H1 (cell line): ENCODE data around the gene GNAO1. TPM values are rescaled to one million over a fixed set of nuclear protein-coding genes. Genes with fewer than 3 reads are reported as not detected.

ENCODE experiments used
- CTCF ChIA-PET: fragments of 300-600 bp; sonication (Branson Sonifier 250); formaldehyde crosslinking; loops from one replicate; lab custom pipeline; 2021; ENCODE audit not compliant: partially characterized antibody; lab: Charles Lee
- POLR2A ChIA-PET: fragments of 300-600 bp; sonication (Branson Sonifier 250); formaldehyde crosslinking; loops from one replicate; lab custom pipeline; 2021; ENCODE audit warnings: inconsistent platforms; ENCODE audit not compliant: partially characterized antibody; lab: Charles Lee
- DNase-seq, 2 experiments: peaks; one replicate each; pipeline versions ENCODE4 v3.0.0 to v3.0.0-alpha.2; 2010 to 2022; ENCODE audit warnings: low spot score in 2 of 2, low read depth in 1 of 2, mixed read lengths in 1 of 2
- FAIRE-seq: peaks from 2 replicates; lab custom pipeline; 2011; peaks lifted over from hg19 to GRCh38; lab: Jason Lieb, UNC
- H2AFZ ChIP-seq: 2 replicates; pipeline ENCODE4 v1.8.1; 2012; ENCODE audit warnings: low read length, inconsistent platforms
- H2AK5ac ChIP-seq: 2 replicates; pipeline ENCODE4 v1.6.1; 2013; ENCODE audit warnings: low read depth, low read length
- H2BK120ac ChIP-seq: replicated peaks from 2 replicates; pipeline ENCODE3; 2013; ENCODE audit warnings: low read depth, low read length, inconsistent platforms
- H2BK12ac ChIP-seq: 2 replicates; pipeline ENCODE4 v1.6.1; 2013; ENCODE audit warnings: low read depth, low read length
- H2BK15ac ChIP-seq: 2 replicates; pipeline ENCODE4 v1.6.1; 2013; ENCODE audit warnings: low read length
- H2BK20ac ChIP-seq: 2 replicates; pipeline ENCODE4 v1.6.1; 2013; ENCODE audit warnings: low read length
- H2BK5ac ChIP-seq: 2 replicates; pipeline ENCODE4 v1.6.1; 2013; ENCODE audit warnings: low read depth, low read length
- H3K14ac ChIP-seq: 2 replicates; pipeline ENCODE4 v1.6.1; 2013; ENCODE audit warnings: inconsistent platforms; ENCODE audit not compliant: insufficient read length
- H3K18ac ChIP-seq: 2 replicates; pipeline ENCODE4 v1.6.1; 2013; ENCODE audit warnings: low read length; ENCODE audit errors: extremely low read depth
- H3K23ac ChIP-seq: 2 replicates; pipeline ENCODE4 v1.6.1; 2013; ENCODE audit warnings: inconsistent platforms; ENCODE audit not compliant: insufficient read length
- H3K23me2 ChIP-seq: 2 replicates; pipeline ENCODE4 v1.6.1; 2013; ENCODE audit warnings: low read depth, low read length
- H3K27ac ChIP-seq: 2 replicates; pipeline ENCODE4 v1.6.1; 2011; ENCODE audit warnings: low read depth, low read length, inconsistent platforms
- H3K27me3 ChIP-seq, 4 experiments: replicated peaks in 1 of 4; 1 replicate in 1 of 4; 2 replicates in 3 of 4; pipeline versions ENCODE4 v1.6.1 to v1.8.1; 2011 to 2013; ENCODE audit warnings: low read length in 3 of 4, mild to moderate bottlenecking in 3 of 4, inconsistent platforms in 2 of 4, mixed read lengths in 2 of 4, moderate library complexity in 1 of 4; ENCODE audit not compliant: control insufficient read depth in 3 of 4, insufficient read depth in 3 of 4; ENCODE audit errors: extremely low read depth in 1 of 4
- H3K36me3 ChIP-seq, 4 experiments: 2 replicates each; pipeline versions ENCODE4 v1.6.1 to v1.8.1; 2011 to 2013; ENCODE audit warnings: mild to moderate bottlenecking in 4 of 4, low read length in 3 of 4, moderate library complexity in 2 of 4, control low read depth in 1 of 4, inconsistent platforms in 1 of 4; ENCODE audit not compliant: insufficient read depth in 4 of 4, control insufficient read depth in 2 of 4
- H3K4ac ChIP-seq: replicated peaks from 2 replicates; pipeline ENCODE3; 2013; ENCODE audit warnings: low read length, low read depth, mixed read lengths, inconsistent platforms; ENCODE audit not compliant: insufficient read length
- H3K4me1 ChIP-seq, 4 experiments: replicated peaks in 1 of 4; 1 replicate in 1 of 4; 2 replicates in 3 of 4; pipeline versions ENCODE4 v1.6.1 to v1.8.1; 2011 to 2013; ENCODE audit warnings: low read length in 3 of 4, inconsistent platforms in 2 of 4, mixed read lengths in 1 of 4; ENCODE audit not compliant: insufficient read depth in 4 of 4, control insufficient read depth in 3 of 4
- H3K4me2 ChIP-seq, 2 experiments: 2 replicates each; pipeline versions ENCODE4 v1.6.1 to v1.8.1; 2011 to 2013; ENCODE audit warnings: low read depth in 2 of 2, low read length in 2 of 2, control low read depth in 1 of 2, inconsistent platforms in 1 of 2, mild to moderate bottlenecking in 1 of 2; ENCODE audit not compliant: insufficient read depth in 1 of 2
- H3K4me3 ChIP-seq, 4 experiments: fragments of 200-600, 300-600 bp in 1 of 4; sonication (generic), shearing (Covaris generic), sonication (Bioruptor Twin) in 1 of 4; 2 replicates each; pipeline versions ENCODE4 v1.5.1 to v1.8.1; 2011 to 2016; ENCODE audit warnings: low read length in 4 of 4, low read depth in 3 of 4, control low read depth in 2 of 4, inconsistent platforms in 2 of 4, mild to moderate bottlenecking in 2 of 4, mixed read lengths in 1 of 4, moderate library complexity in 1 of 4; ENCODE audit not compliant: insufficient read depth in 2 of 4; ENCODE audit errors: extremely low read depth in 1 of 4
- H3K56ac ChIP-seq: replicated peaks from 2 replicates; pipeline ENCODE3; 2013; ENCODE audit warnings: low read depth, mild to moderate bottlenecking, mixed read lengths, low read length, inconsistent platforms; ENCODE audit not compliant: insufficient read length
- H3K79me1 ChIP-seq: 2 replicates; pipeline ENCODE4 v1.6.1; 2013; ENCODE audit warnings: low read depth, low read length, control low read depth
- H3K79me2 ChIP-seq, 2 experiments: 2 replicates each; pipeline versions ENCODE4 v1.6.1 to v1.8.1; 2012 to 2013; ENCODE audit warnings: low read length in 2 of 2, mild to moderate bottlenecking in 2 of 2, inconsistent platforms in 1 of 2; ENCODE audit not compliant: insufficient read depth in 2 of 2, control insufficient read depth in 1 of 2
- H3K9ac ChIP-seq, 4 experiments: replicated peaks in 1 of 4; 1 replicate in 1 of 4; 2 replicates in 3 of 4; pipeline versions ENCODE4 v1.6.1 to v1.8.1; 2011 to 2013; ENCODE audit warnings: low read depth in 3 of 4, low read length in 3 of 4, control low read depth in 2 of 4, mild to moderate bottlenecking in 2 of 4, moderate library complexity in 2 of 4, inconsistent platforms in 1 of 4; ENCODE audit errors: extremely low read depth in 1 of 4
- H3K9me3 ChIP-seq, 2 experiments: 2 replicates each; pipeline versions ENCODE4 v1.6.1 to v1.8.1; 2012 to 2013; ENCODE audit warnings: mild to moderate bottlenecking in 2 of 2, moderate library complexity in 2 of 2, control low read depth in 1 of 2, inconsistent platforms in 1 of 2, low read depth in 1 of 2, low read length in 1 of 2, mixed read lengths in 1 of 2; ENCODE audit not compliant: insufficient read depth in 2 of 2
- H4K20me1 ChIP-seq, 2 experiments: replicated peaks in 1 of 2; 2 replicates each; pipeline versions ENCODE3 to v1.8.1; 2011 to 2013; ENCODE audit warnings: inconsistent platforms in 2 of 2, low read length in 2 of 2, mild to moderate bottlenecking in 1 of 2; ENCODE audit not compliant: insufficient read depth in 2 of 2, control insufficient read depth in 1 of 2
- H4K5ac ChIP-seq: 2 replicates; pipeline ENCODE4 v1.6.1; 2013; ENCODE audit warnings: low read length, low read depth, mixed read lengths, inconsistent platforms; ENCODE audit not compliant: insufficient read length
- H4K8ac ChIP-seq: 2 replicates; pipeline ENCODE4 v1.8.0; 2013; ENCODE audit warnings: mild to moderate bottlenecking, moderate library complexity, low read length, inconsistent platforms; ENCODE audit not compliant: insufficient read depth; ENCODE audit errors: extremely low read depth
- H4K91ac ChIP-seq: replicated peaks from 2 replicates; pipeline ENCODE3; 2013; ENCODE audit warnings: low read length, mixed read lengths, inconsistent platforms; ENCODE audit not compliant: insufficient read length
- CBX5 ChIP-seq: fragments of 300-800, 300-1000 bp; sonication (generic); IDR thresholded peaks from 2 replicates; pipeline ENCODE4 v1.7.1; 2016; ENCODE audit warnings: antibody characterized with exemption, low read length, low read depth
- CREB1 ChIP-seq: IDR thresholded peaks from 2 replicates; pipeline ENCODE4 v1.6.1; 2012; ENCODE audit warnings: inconsistent platforms
- GABPA ChIP-seq: IDR thresholded peaks from 2 replicates; pipeline ENCODE4 v1.6.1; 2011; ENCODE audit warnings: mild to moderate bottlenecking, low read length, moderate library complexity, borderline replicate concordance; ENCODE audit not compliant: insufficient read depth
- JUND ChIP-seq: IDR thresholded peaks from 2 replicates; pipeline ENCODE4 v1.6.1; 2011; ENCODE audit warnings: mild to moderate bottlenecking, improper control_type of control experiment, low read length
- SAP30 ChIP-seq: fragments of 300-600 bp; sonication (generic); IDR thresholded peaks from 2 replicates; pipeline ENCODE4 v1.7.1; 2012; ENCODE audit warnings: low read length, moderate library complexity, mild to moderate bottlenecking, inconsistent platforms; ENCODE audit not compliant: insufficient read depth, insufficient replicate concordance
- SIX5 ChIP-seq: IDR thresholded peaks from 2 replicates; pipeline ENCODE4 v1.6.1; 2011; ENCODE audit warnings: mild to moderate bottlenecking, low read depth, low read length
- TBP ChIP-seq: IDR thresholded peaks from 2 replicates; pipeline ENCODE4 v1.6.1; 2011; ENCODE audit warnings: low read depth, low read length, improper control_type of control experiment
- TEAD4 ChIP-seq: IDR thresholded peaks from 2 replicates; pipeline ENCODE4 v1.6.1; 2012; ENCODE audit warnings: low read depth, low read length, inconsistent platforms, mixed read lengths
- polyA plus RNA-seq, 7 experiments: library from polyadenylated mRNA; depleted of rRNA in 3 of 7; stranded (reverse) in 5 of 7; unstranded in 2 of 7; fragments of >200 nt in 5 of 7; fragments of 200-250 nt in 2 of 7; gene quantifications; 1 replicate in 5 of 7; 2 replicates in 1 of 7; 4 replicates in 1 of 7; pipeline versions ENCODE4 v1.2.1 to v1.2.3, GENCODE V29; 2011 to 2013; ENCODE audit warnings: missing spikeins in 2 of 7, mixed read lengths in 2 of 7
- total RNA-seq: library from RNA; stranded (reverse); fragmentation: NEBNext Ultra II Directional; extraction: Animal tissue kit (Norgen Biotek cat#: 25700); gene quantifications from 2 replicates; pipeline ENCODE4 v1.2.1, GENCODE V29; 2021

Gene GNAO1
- total and polyA plus RNA-seq, 2 of the 8 experiments (the other 6 are each of a cell fraction or from before 2014, with no cell fraction given), result 6.7 to 34.4 TPM

GRCh38 chr16:56174411-56174810 lies 16.9 kb upstream of the GNAO1 start:
- no peak overlapping the region for H3K4me3 ChIP-seq
- no peaks in the 10 kb centered on the region for H3K79me2 ChIP-seq
- H3K14ac ChIP-seq, result no peak overlapping the region
- H3K27me3 ChIP-seq, result no peaks in the 10 kb centered on the region
- H3K79me1 ChIP-seq, result no peaks in the 10 kb centered on the region
- H2BK12ac ChIP-seq, result no peak overlapping the region
- no peak for DNase-seq
- no peak overlapping the region for H2BK120ac ChIP-seq
- H4K91ac ChIP-seq, result no peak overlapping the region
- no peaks in the 10 kb centered on the region for H3K36me3 ChIP-seq
- H3K4me2 ChIP-seq, result no peak overlapping the region
- no peaks in the 10 kb centered on the region for H3K23me2 ChIP-seq
- no peak overlapping the region for H2BK5ac ChIP-seq
- no peak overlapping the region for H4K8ac ChIP-seq
- H3K27ac ChIP-seq, result no peak overlapping the region
- no peaks in the 10 kb centered on the region for H3K4me1 ChIP-seq
- no peak overlapping the region for H4K5ac ChIP-seq
- no peak overlapping the region for H3K4ac ChIP-seq
- no peaks in the 10 kb centered on the region for H3K9me3 ChIP-seq
- H3K18ac ChIP-seq, result no peak overlapping the region
- ChIA-PET CTCF (no interaction called here), POLR2A (no interaction called here)
- TF ChIP-seq GABPA (no peak), TBP (no peak), SAP30 (no peak), CREB1 (no peak), TEAD4 (no peak), JUND (no peak), SIX5 (no peak), CBX5 (no peak)
- H3K56ac ChIP-seq, result no peak overlapping the region
- no peak for FAIRE-seq
- no peak overlapping the region for H2BK20ac ChIP-seq
- no peak overlapping the region for H2BK15ac ChIP-seq
- no peaks in the 10 kb centered on the region for H4K20me1 ChIP-seq
- no peak overlapping the region for H3K9ac ChIP-seq
- no peak overlapping the region for H2AK5ac ChIP-seq
- H3K23ac ChIP-seq, result no peak overlapping the region
- no peak overlapping the region for H2AFZ ChIP-seq
